CD4-positive, alpha-beta T cell treated with Interleukin-4 for 4 hours (primary cell): ENCODE data around the gene TIMM29.
A peak's percentile ranks its signal among the peaks of the same experiment; 100 is the strongest.
"Not testable (repeated sequence)": the region's sequence is repeated elsewhere in the genome, so short reads cannot be mapped to it uniquely, and the experiment has no call there.

Experiments used
- DNase-seq: peaks from one replicate; pipeline ENCODE4 v3.0.0-alpha.2; 2020

The TIMM29 gene

GRCh38 chr19:10913716-10914340, 14.8 kb upstream of the TIMM29 start:
- DNase-seq, result no peak

DNA sequence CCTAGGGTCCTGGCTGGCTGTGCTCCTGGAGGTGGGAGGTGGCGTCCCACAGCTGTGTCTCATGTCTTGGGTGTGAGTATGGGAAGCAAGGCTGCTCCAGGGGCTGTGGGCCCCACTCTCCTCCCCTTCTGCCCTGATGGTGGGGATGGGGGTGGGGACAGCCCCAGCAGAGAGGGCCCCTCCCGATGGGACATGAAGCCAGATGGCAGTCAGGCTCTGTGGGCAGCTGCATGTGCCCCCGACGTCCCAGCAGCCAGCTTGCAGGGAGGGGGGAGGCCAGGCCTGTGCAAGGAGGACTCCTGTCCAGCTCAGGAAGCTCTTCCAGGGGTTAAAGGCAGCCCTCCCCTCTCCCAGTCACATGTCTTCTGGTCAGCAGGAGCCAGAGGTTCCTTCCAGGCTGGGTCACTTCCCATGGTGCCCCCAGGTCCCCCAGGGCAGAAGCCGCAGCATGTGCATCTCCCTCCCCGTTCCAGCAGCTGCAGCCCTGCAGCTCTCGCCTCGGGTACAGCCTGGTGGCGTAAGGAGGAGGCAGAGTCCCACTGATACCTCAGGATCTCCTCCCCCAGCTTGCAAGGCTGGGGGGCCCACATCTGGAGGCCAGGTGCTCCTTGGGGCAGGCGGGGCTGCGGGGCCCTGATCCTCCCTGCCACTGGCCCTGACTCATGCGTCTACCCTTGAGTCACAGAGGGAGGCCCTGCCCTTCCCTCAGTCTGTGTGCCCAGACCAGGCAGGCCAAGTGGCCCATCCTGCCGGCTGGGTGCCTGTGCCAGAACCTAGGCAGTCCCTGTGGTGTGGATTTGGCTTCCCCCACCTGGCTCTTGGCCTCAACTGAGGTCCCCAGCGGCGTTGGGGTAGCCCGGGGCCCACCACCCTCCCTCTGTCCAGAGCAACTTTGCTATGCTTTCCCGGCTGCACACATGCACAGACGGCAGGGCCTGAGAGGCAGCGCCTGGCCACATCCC, 13.2 kb upstream of the TIMM29 start:
- DNase-seq, result no peak

DNA sequence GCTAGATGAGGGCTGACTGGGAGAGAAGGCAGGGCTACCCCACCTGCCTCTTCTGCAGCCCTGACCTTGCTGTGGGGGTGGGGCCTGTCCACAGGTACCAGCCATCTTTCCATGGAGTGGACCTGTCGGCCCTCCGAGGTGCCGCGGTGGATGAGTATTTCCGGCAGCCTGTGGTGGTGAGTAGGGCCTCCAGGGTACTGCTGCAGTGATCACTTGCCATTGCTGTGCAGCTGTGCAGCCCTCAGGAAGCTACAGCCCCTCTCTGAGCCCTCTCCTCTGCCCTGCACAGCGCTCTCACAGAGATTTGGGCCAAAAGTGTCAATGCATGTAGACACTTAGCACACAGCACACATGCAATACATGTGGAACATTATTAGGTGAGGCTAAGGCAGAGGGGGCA, 12.0 kb upstream of the TIMM29 start:
- no peak for DNase-seq

GRCh38 chr19:10918359-10918758, 10.3 kb upstream of the TIMM29 start:
- DNase-seq, result no peak

DNA sequence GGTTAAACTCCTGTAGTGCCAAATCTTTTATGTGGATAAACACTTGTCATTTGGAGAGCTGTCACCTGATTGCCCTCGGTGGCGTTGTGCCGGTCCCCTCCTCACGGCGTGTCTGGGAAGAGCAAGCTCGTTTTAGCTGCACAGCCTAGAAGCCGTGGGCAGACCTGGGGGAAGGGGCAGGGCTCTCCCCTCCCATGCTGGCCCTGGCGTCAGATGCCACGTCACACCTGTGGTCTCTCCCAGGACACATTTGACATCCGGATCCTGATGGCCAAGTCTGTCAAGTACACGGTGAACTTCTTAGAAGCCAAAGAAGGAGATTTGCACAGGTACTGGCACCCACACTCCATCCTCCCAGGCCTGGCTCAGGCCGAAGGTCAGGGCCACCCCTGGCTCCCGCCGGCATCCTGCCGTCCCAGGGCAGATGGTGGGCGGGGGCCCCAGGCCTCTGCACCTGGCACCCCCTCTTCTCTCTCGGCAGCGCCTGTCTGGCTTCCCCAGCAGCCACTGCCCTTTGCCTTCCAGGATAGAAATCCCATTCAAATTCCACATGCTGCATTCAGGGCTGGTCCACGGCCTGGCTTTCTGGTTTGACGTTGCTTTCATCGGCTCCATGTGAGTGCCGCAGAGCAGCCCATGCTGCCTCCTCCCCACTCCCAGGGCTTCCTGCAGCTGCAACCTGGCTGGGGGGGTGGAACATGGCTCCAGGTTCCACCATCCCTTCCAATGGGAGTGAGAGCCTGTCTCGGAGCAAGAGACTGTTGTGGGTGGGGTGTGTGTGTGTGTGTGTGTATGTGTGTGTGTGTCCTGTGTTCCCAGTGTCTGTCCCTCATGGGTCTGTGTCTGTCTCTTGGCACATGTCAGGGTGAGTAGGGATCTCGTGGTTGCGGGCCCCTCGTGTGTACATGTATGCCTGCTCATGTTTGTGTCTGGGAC, 9.0 kb upstream of the TIMM29 start:
- no peak for DNase-seq

GRCh38 chr19:10920288-10920655, 8.3 kb upstream of the TIMM29 start:
- DNase-seq, result no peak

DNA sequence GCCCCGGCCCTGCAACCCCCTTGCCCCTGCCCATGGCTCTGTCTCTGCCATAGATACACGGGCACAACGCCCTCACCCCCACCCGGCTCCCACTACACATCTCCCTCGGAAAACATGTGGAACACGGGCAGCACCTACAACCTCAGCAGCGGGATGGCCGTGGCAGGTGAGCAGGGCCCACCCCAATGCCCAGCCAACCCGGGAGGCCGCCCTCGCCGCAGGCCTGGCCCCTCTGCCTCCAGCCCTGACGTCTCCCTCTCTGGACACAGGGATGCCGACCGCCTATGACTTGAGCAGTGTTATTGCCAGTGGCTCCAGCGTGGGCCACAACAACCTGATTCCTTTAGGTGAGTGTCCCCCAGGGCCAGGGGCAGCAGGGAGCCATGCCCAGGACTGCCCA, 7.8 kb upstream of the TIMM29 start:
- DNase-seq, result no peak

DNA sequence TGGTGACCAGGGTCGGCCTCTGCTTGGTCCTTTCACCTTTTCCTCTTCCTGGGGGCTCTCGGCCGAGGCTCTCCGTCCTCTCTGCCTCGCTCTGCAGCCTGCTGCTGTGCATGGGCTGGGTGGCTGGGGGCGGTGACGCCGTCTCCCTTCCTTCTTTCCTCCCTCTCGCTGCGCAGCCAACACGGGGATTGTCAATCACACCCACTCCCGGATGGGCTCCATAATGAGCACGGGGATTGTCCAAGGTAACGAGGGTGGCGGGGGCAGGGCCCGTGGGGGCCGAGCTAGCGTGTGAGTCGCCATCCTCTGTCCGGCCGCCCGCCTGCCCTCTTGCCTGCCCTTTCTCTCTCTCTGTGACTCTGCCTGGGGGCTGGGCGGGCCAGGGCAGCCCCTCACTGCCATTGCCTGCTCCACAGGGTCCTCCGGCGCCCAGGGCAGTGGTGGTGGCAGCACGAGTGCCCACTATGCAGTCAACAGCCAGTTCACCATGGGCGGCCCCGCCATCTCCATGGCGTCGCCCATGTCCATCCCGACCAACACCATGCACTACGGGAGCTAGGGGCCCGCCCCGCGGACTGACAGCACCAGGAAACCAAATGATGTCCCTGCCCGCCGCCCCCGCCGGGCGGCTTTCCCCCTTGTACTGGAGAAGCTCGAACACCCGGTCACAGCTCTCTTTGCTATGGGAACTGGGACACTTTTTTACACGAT, 7.3 kb upstream of the TIMM29 start:
- DNase-seq, result no peak

GRCh38 chr19:10921910-10922637, 6.5 kb upstream of the TIMM29 start:
- DNase-seq, result no peak

DNA sequence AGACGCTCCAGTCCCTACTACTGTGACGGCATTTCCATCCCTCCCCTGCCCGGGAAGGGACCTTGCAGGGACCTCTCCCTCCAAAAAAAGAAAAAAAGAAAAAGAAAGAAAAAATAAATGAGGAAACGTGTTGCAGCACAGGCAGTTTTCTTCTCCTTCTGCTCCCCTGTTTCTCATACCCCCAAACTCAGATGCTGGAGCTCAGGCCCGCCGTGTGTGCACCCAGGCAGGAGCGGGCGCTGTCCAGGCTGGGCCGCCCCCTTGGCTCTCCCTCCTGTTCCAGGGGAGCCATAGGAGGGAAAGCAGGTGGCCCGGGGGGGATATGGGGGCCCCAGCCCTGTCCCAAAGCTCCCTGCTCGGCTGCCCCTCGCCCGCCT, 6.0 kb upstream of the TIMM29 start:
- no peak for DNase-seq

GRCh38 chr19:10923260-10924112, 5.1 kb upstream of the TIMM29 start:
- DNase-seq, result no peak

GRCh38 chr19:10924597-10924996, 4.0 kb upstream of the TIMM29 start:
- DNase-seq, result no peak

DNA sequence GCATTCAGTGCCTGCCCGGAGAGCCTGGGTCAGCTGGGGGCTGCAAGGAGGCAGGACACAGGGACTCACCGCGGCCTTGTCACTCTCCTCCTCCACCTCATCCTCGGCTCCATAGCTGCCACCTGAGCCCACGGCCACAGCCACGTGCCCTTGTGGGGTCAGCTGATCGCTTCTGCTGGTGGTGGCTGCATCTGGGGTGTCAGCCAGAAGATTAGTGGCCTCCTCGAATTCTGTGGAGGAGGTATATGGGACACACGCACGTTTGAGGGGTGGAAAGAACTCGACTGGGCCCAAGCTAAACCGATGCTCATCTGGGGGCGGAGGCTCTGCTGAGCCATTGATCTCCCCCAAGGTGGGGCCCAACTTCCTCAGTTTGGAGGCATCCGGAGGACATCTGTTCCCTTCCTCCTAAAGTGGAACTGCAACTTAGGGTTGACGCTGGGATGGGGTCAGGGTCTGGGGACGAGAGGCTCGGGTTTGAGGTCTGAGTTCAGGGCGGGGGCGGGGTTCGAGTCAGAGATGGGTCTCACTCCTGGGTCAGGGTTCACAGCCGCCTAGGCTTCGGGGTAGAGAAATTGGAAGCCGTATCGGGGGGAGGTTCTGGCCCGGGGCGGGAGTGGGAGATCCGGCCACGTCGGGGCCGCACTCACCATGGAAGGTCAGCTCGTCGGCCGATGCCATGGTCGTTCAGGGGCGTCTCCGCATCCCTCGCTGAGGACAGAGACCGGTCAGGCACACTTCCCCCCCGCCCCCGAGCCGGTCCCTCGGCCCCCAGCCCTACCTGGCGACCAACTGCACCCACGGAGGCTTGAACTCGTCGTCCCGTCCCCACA, 665 bp upstream of the TIMM29 start:
- no peak for DNase-seq

GRCh38 chr19:10929402-10929794, 787 bp downstream of the TIMM29 start:
- DNase-seq, result no peak

DNA sequence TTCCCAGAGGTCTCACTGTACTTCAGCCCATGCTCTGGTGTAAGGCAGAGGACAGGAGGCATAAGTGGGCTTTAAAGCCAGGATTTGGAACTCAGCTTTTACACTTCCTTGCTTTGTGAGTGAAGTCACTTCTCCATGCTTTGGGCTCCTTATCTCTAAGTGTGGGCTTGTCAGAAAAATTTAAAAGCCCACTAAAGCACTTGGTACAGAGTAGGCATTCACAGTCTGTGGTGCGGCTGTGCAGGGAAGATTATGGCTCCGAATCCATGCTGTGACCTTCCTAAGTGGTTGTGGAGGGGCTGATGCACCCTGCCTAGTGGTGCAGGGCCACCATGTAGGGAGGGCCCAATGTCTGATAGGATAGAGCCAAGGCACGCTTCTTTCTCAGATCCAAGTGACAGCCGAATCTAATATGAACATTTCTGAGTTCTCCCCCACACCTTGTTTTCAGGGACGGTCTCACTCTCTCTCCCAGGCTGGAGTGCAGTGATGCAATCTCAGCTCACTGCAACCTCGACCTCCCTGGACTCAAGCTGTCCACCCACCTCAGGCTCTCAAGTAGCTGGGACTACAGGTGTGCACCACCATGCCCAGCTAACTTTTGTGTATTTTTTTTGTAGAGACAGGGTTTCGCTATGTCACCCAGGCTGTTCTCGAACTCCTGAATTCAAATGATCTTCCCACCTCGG, 6.9 kb downstream of the TIMM29 start:
- DNase-seq, result no peak

- peak; percentile 61 for DNase-seq
Measured at GRCh38 chr19:10936661-10937084, 8.1 kb downstream of the TIMM29 start.

- DNase-seq, result not testable (repeated sequence)
Measured at GRCh38 chr19:10941649-10942048, 13.0 kb downstream of the TIMM29 start.

DNA sequence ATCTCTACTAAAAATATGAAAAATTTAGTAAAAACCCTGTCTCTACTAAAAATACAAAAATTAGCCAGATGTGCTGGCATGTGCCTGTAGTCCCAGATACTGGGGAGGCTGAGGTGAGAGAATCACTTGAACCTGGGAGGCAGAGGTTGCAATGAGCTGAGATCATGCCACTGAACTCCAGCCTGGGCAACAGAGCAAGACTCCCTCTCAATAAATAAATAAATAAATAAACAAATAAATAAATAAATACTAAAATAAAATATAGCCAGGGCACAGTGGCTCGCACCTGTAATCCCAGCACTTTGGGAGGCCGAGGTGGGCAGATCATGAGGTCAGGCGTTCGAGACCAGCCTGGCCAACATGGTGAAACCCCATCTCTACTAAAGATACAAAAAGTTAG, 14.8 kb downstream of the TIMM29 start:
- not testable (repeated sequence) for DNase-seq

DNA sequence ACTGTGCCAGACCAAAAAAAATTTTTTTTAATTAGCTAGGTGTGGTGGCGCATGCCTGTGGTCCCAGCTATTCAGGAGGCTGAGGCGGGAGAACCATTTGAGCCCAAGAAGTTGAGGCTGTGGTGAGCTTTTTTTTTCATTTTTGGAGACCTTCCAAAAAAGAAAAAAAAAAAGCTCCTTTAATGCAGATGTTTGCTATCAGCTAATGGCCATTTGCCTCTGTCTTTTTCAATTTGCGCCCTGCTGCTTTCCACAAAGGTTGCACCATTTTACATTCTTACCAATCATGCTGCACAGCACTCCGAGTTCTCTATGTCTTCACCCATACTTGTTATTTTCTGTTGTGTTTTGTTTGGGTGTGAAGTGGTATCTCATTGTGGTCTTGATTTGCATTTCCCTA, 16.7 kb downstream of the TIMM29 start:
- DNase-seq, result no peak
